WERI-Rb-1 (cell line): ENCODE results near the gene EPHA4.
A peak's percentile ranks its signal among the peaks of the same experiment; 100 is the strongest.

Experiments
- DNase-seq: peaks from one replicate; pipeline ENCODE4 v3.0.0-alpha.2; 2020
- H3K27ac ChIP-seq: fragments of 250-450 bp; sonication (Bioruptor Pico); 2 replicates; pipeline ENCODE4 v1.5.1; 2020; ENCODE audit warnings: mild to moderate bottlenecking, moderate library complexity
- H3K27me3 ChIP-seq: fragments of 250-450 bp; sonication (Bioruptor Pico); 2 replicates; pipeline ENCODE4 v1.5.1; 2021; ENCODE audit warnings: mild to moderate bottlenecking, low read depth, moderate library complexity; ENCODE audit not compliant: insufficient read depth, severe bottlenecking
- H3K36me3 ChIP-seq: fragments of 250-450 bp; sonication (Bioruptor Pico); 2 replicates; pipeline ENCODE4 v1.5.1; 2020; ENCODE audit warnings: mild to moderate bottlenecking, moderate library complexity
- H3K4me3 ChIP-seq: 2 replicates; pipeline ENCODE4 v1.5.1; 2011; ENCODE audit warnings: low read depth, mild to moderate bottlenecking, control low read depth, low read length
- H3K9me3 ChIP-seq: fragments of 250-450 bp; sonication (Bioruptor Pico); 2 replicates; pipeline ENCODE4 v1.5.1; 2021; ENCODE audit warnings: mild to moderate bottlenecking, moderate library complexity; ENCODE audit not compliant: severe bottlenecking
- TF ChIP-seq, protein P1 (sequence below): IDR thresholded peaks from 2 replicates; pipeline ENCODE4 v1.5.1; 2011; ENCODE audit warnings: low read depth, mild to moderate bottlenecking, control low read depth, inconsistent platforms, low read length

EPHA4 gene

GRCh38 chr2:221392228-221392881, 179.7 kb downstream of the EPHA4 start:
- Histone ChIP-seq H3K27ac (no peak overlapping the region), H3K36me3 (no peaks in the 10 kb centered on the region), H3K4me3 (no peak overlapping the region), H3K9me3 (no peaks in the 10 kb centered on the region), H3K27me3 (no peaks in the 10 kb centered on the region)
- no peak for DNase-seq
- TF ChIP-seq, protein P1, sequence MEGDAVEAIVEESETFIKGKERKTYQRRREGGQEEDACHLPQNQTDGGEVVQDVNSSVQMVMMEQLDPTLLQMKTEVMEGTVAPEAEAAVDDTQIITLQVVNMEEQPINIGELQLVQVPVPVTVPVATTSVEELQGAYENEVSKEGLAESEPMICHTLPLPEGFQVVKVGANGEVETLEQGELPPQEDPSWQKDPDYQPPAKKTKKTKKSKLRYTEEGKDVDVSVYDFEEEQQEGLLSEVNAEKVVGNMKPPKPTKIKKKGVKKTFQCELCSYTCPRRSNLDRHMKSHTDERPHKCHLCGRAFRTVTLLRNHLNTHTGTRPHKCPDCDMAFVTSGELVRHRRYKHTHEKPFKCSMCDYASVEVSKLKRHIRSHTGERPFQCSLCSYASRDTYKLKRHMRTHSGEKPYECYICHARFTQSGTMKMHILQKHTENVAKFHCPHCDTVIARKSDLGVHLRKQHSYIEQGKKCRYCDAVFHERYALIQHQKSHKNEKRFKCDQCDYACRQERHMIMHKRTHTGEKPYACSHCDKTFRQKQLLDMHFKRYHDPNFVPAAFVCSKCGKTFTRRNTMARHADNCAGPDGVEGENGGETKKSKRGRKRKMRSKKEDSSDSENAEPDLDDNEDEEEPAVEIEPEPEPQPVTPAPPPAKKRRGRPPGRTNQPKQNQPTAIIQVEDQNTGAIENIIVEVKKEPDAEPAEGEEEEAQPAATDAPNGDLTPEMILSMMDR: no peak

GRCh38 chr2:221390878-221391277, 181.2 kb downstream of the EPHA4 start:
- Histone ChIP-seq H3K4me3 (no peak overlapping the region), H3K9me3 (no peaks in the 10 kb centered on the region), H3K27ac (peak overlapping the region; percentile 28; the same call in 1 of the 2 replicates), H3K27me3 (no peaks in the 10 kb centered on the region), H3K36me3 (no peaks in the 10 kb centered on the region)
- TF ChIP-seq, protein P1: no peak
- no peak for DNase-seq

DNA sequence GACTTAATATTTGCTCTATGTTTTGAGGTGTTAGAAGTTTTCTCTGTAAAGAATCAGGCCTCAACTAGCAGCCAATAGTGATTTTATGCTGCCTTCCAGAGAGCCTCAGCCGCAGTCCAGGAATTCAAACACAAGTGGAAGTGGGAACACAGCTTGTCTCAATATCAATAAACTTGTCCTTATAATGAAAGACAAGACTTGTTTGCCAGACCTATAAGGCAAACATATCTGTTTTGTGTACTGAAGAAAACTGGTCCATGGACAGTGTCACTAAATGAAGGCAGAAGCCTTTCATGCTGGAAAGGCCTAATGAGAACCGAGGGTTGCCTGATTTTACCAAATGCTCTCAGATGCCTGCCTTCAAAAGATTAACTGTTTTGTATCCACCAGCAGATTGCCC, 182.2 kb downstream of the EPHA4 start:
- DNase-seq: no peak
- TF ChIP-seq, protein P1: no peak
- no peak overlapping the region; the same call in 1 of the 2 replicates for H3K27ac ChIP-seq
- no peaks in the 10 kb centered on the region for H3K36me3 ChIP-seq
- no peak overlapping the region for H3K4me3 ChIP-seq
- H3K27me3 ChIP-seq: no peaks in the 10 kb centered on the region
- H3K9me3 ChIP-seq: no peaks in the 10 kb centered on the region

DNA sequence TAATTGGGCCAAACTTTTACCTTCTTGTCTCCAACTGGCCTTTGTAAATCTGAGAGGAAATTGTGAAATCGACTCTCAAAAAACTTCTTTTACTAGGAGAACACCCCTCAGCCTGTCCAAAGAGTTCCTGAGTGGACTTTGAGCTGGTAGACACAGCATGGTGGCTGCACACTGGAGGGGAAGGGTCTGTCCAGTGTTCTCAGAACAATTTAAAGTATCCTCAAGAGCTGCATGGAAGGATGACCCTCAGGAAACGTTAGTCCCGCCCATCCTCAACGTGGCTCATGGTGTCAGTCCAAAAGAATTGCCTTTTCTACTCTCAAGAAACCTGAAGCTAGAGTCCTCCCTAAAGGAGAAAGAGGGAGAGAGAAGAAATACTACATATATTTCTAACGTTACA, 182.7 kb downstream of the EPHA4 start:
- no peaks in the 10 kb centered on the region for H3K9me3 ChIP-seq
- H3K27ac ChIP-seq: peak overlapping the region; percentile 11; the same call in 1 of the 2 replicates
- DNase-seq: no peak
- H3K36me3 ChIP-seq: no peaks in the 10 kb centered on the region
- H3K4me3 ChIP-seq: no peak overlapping the region
- TF ChIP-seq, protein P1: no peak
- H3K27me3 ChIP-seq: no peaks in the 10 kb centered on the region

GRCh38 chr2:221388891-221389290, 183.2 kb downstream of the EPHA4 start:
- H3K27ac ChIP-seq: peak overlapping the region; percentile 11
- no peaks in the 10 kb centered on the region for H3K36me3 ChIP-seq
- TF ChIP-seq, protein P1: no peak
- no peak overlapping the region for H3K4me3 ChIP-seq
- no peaks in the 10 kb centered on the region for H3K27me3 ChIP-seq
- DNase-seq: peak; percentile 46
- H3K9me3 ChIP-seq: no peaks in the 10 kb centered on the region

DNA sequence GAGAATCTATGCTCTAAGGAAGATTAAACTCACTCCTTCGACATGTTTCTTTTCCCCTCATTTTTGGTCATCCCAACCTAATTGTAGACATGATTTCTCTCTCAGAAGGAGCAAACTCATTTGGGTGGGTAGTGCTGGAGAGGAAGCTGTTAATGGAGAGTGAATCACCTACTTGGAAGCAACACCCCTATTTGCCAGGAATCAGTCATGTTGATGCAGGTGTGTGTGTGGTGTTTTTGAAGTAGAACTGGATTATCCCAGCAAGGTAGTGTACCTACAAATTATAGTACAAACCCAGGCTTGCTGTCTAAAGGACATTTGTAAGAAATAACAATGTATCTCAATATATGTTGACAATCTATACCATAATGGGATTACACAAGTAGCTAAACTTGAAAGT, 186.4 kb downstream of the EPHA4 start:
- H3K36me3 ChIP-seq: no peaks in the 10 kb centered on the region
- no peak for DNase-seq
- H3K27me3 ChIP-seq: no peaks in the 10 kb centered on the region
- no peaks in the 10 kb centered on the region for H3K9me3 ChIP-seq
- TF ChIP-seq, protein P1: no peak
- no peak overlapping the region for H3K4me3 ChIP-seq
- H3K27ac ChIP-seq: no peak overlapping the region
